Trophoblast cell (in vitro differentiated cells and primary cell): ENCODE measurements around the gene CIDEA.

Source experiments
- DNase-seq, 2 donors: peaks; one replicate each; pipeline ENCODE4 v3.0.0-alpha.2; 2016
- H2AFZ ChIP-seq: 2 replicates; pipeline ENCODE4 v1.6.1; 2013; ENCODE audit warnings: low read length, moderate library complexity, mild to moderate bottlenecking; ENCODE audit not compliant: insufficient read depth, poor library complexity
- H2AK5ac ChIP-seq: 2 replicates; pipeline ENCODE4 v1.6.1; 2013; ENCODE audit warnings: mild to moderate bottlenecking, low read length
- H2BK120ac ChIP-seq: 2 replicates; pipeline ENCODE4 v1.6.1; 2013; ENCODE audit warnings: low read length, mild to moderate bottlenecking, moderate library complexity; ENCODE audit not compliant: insufficient read depth, poor library complexity
- H2BK12ac ChIP-seq: 2 replicates; pipeline ENCODE4 v1.6.1; 2013; ENCODE audit warnings: mild to moderate bottlenecking, low read length, moderate library complexity
- H2BK5ac ChIP-seq: 2 replicates; pipeline ENCODE4 v1.6.1; 2013; ENCODE audit warnings: low read length, low read depth, moderate library complexity, mild to moderate bottlenecking; ENCODE audit not compliant: poor library complexity
- H3K14ac ChIP-seq: 2 replicates; pipeline ENCODE4 v1.6.1; 2013; ENCODE audit warnings: mild to moderate bottlenecking, low read length
- H3K18ac ChIP-seq: 2 replicates; pipeline ENCODE4 v1.6.1; 2013; ENCODE audit warnings: mild to moderate bottlenecking, low read length
- H3K23ac ChIP-seq: 2 replicates; pipeline ENCODE4 v1.6.1; 2013; ENCODE audit warnings: low read length
- H3K27ac ChIP-seq: 2 replicates; pipeline ENCODE4 v1.5.1; 2013; ENCODE audit warnings: low read depth, mild to moderate bottlenecking, inconsistent platforms, low read length, moderate library complexity
- H3K27me3 ChIP-seq: 2 replicates; pipeline ENCODE4 v1.6.1; 2013; ENCODE audit warnings: inconsistent platforms, mild to moderate bottlenecking, low read length, moderate library complexity; ENCODE audit not compliant: insufficient read depth
- H3K36me3 ChIP-seq, 2 experiments: 1 replicate in 1 of 2; 2 replicates in 1 of 2; pipeline ENCODE4 v1.6.1; 2013; ENCODE audit warnings: low read length in 2 of 2, mild to moderate bottlenecking in 2 of 2, moderate library complexity in 1 of 2; ENCODE audit not compliant: insufficient read depth in 2 of 2, control insufficient read depth in 1 of 2
- H3K4ac ChIP-seq: 2 replicates; pipeline ENCODE4 v1.6.1; 2013; ENCODE audit warnings: low read depth, mild to moderate bottlenecking, low read length, moderate library complexity
- H3K4me1 ChIP-seq, 2 experiments: 1 replicate in 1 of 2; 2 replicates in 1 of 2; pipeline ENCODE4 v1.6.1; 2013; ENCODE audit warnings: low read length in 2 of 2, mild to moderate bottlenecking in 2 of 2, moderate library complexity in 1 of 2; ENCODE audit not compliant: insufficient read depth in 2 of 2, control insufficient read depth in 1 of 2
- H3K4me2 ChIP-seq: 2 replicates; pipeline ENCODE4 v1.6.1; 2013; ENCODE audit warnings: inconsistent platforms, mild to moderate bottlenecking, low read length, moderate library complexity
- H3K4me3 ChIP-seq: 2 replicates; pipeline ENCODE4 v1.5.1; 2013; ENCODE audit warnings: mild to moderate bottlenecking, low read depth, low read length, inconsistent platforms
- H3K79me1 ChIP-seq: one replicate; pipeline ENCODE4 v1.6.1; 2013; ENCODE audit warnings: low read length
- H3K79me2 ChIP-seq: 2 replicates; pipeline ENCODE4 v1.6.1; 2013; ENCODE audit warnings: low read length, mild to moderate bottlenecking; ENCODE audit not compliant: control insufficient read depth, insufficient read depth, poor library complexity
- H3K9ac ChIP-seq: 2 replicates; pipeline ENCODE4 v1.6.1; 2013; ENCODE audit warnings: mild to moderate bottlenecking, low read length
- H3K9me3 ChIP-seq: 2 replicates; pipeline ENCODE4 v1.6.1; 2013; ENCODE audit warnings: low read depth, mild to moderate bottlenecking, control low read depth, inconsistent platforms, low read length; ENCODE audit not compliant: insufficient read depth
- H4K12ac ChIP-seq: 2 replicates; pipeline ENCODE4 v1.6.1; 2013; ENCODE audit warnings: low read depth, mild to moderate bottlenecking, low read length, moderate library complexity
- H4K8ac ChIP-seq: 2 replicates; pipeline ENCODE4 v1.6.1; 2013; ENCODE audit warnings: low read depth, mild to moderate bottlenecking, low read length, moderate library complexity
- H4K91ac ChIP-seq: one replicate; pipeline ENCODE4 v1.6.1; 2013; ENCODE audit warnings: low read depth, mild to moderate bottlenecking, low read length, moderate library complexity
- WGBS: extraction: QIAGEN DNeasy Blood & Tissue Kit; methylation state at CpG from one replicate; pipeline ENCODE4 v1.1.7; 2013; ENCODE audit warnings: missing lambda C conversion rate; ENCODE audit not compliant: insufficient read length, insufficient coverage; ENCODE audit errors: extremely low coverage; 5-methylcytosine and 5-hydroxymethylcytosine counted together

Gene CIDEA

DNA sequence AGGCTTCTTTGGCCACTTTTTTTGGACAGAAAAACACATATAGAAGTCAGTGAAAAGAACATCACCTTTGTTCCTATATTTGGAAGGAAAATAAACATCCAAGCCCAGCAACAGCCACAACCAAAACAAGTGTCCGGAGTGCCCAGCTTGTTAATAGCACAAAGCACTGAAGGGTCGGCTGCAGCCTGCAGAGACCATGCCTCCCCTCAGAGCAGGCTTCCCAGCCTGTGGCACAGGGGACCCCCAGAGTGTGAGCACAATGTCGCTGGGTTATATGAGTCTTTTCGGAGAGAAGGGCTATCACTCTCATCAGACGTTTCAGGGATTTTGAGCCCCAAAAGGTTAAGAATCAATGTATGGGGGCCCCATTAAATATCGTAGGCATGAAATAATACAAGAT lies 6.2 kb upstream of the CIDEA start:
- Histone ChIP-seq H4K12ac (no peak overlapping the region), H3K4me1 (no peaks in the 10 kb centered on the region), H3K9ac (no peak overlapping the region), H3K79me2 (no peaks in the 10 kb centered on the region), H3K14ac (no peak overlapping the region), H3K4ac (no peak overlapping the region), H3K23ac (no peak overlapping the region), H3K4me3 (no peak overlapping the region), H2BK12ac (no peak overlapping the region), H3K18ac (no peak overlapping the region), H4K91ac (no peak overlapping the region), H2AK5ac (no peak overlapping the region), H3K79me1 (no peaks in the 10 kb centered on the region), H3K27me3 (peaks cover 1% of the 10 kb centered on the region), H3K4me2 (no peak overlapping the region), H3K9me3 (peaks cover 5% of the 10 kb centered on the region), H2BK120ac (no peak overlapping the region), H3K36me3 (no peaks in the 10 kb centered on the region), H4K8ac (no peak overlapping the region), H2BK5ac (no peak overlapping the region), H3K27ac (no peak overlapping the region), H2AFZ (no peak overlapping the region)
- no peak for DNase-seq
- WGBS, result no CpG with 5 or more reads among the region's 6 CpGs

DNA sequence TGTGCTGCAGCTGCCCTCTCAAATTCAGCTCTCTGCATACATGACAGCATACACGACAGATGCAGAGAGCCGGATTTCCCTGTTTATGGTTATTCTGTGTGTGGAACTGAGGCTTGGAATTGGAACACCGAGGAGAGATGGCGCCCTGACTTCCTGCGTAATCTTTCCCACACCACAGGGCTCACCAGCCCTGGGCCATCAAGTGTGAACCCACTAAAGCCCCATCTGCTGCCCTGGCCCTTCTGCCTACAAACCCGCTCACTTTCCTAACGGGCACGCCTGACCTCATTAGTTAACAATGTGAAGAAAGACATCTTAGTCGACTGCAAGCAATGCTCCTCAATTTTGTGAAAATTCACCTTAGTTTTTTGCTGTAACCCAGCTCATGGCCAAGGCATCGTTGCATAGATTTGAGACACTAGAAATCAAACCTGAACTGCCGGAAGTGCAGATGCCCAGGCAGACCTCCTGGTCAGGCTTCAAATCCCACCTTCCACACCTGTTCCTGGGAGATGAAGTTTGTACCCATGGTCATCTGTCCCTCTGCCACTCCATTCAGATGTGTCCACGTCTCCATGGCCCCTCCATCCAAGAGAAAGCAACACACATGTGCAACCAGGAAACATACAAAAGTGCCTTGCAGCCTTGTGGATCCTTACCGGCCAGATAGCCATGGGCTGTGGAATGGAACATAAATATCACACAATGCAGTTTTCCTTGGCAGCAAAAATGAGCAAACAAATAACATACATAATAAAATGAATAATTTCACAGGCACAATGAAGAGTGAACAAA lies 5.0 kb upstream of the CIDEA start:
- Histone ChIP-seq H3K9ac (no peak overlapping the region), H3K4me2 (no peak overlapping the region), H2BK120ac (no peak overlapping the region), H2BK12ac (no peak overlapping the region), H4K12ac (no peak overlapping the region), H3K9me3 (peaks cover 4% of the 10 kb centered on the region), H2AFZ (no peak overlapping the region), H3K14ac (no peak overlapping the region), H2AK5ac (no peak overlapping the region), H3K27me3 (peaks cover 13% of the 10 kb centered on the region), H3K23ac (no peak overlapping the region), H3K18ac (no peak overlapping the region), H3K36me3 (no peaks in the 10 kb centered on the region), H3K79me2 (no peaks in the 10 kb centered on the region), H4K91ac (no peak overlapping the region), H4K8ac (no peak overlapping the region), H3K4ac (no peak overlapping the region), H3K4me1 (peaks cover 2 to 7% of the 10 kb centered on the region in 2 experiments), H2BK5ac (no peak overlapping the region), H3K79me1 (no peaks in the 10 kb centered on the region), H3K27ac (no peak overlapping the region), H3K4me3 (no peak overlapping the region)
- DNase-seq, result no peak
- no CpG with 5 or more reads among the region's 13 CpGs for WGBS

DNA sequence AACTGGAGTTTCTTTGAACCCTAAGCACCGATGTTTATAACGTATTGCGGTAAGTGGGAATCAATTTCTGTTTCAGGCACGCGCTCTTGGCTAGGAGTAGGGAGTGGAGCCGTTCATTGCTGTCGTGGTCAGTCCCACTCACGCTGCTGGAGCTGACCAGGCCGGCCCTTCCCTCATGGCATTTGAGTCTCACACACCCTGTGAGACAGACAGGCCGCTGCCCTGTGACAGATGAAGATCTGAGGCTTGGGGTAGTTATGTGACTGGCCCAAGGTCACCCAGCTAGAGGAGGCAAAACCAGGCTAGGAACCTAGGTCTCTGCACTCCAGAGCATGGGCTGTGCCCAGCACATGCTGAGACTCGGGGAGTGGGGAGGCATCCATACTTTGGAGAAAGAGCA lies 2.9 kb upstream of the CIDEA start:
- H3K79me2 ChIP-seq, result no peaks in the 10 kb centered on the region
- no CpG with 5 or more reads among the region's 11 CpGs for WGBS
- H3K4me2 ChIP-seq, result no peak overlapping the region
- no peaks in the 10 kb centered on the region for H3K36me3 ChIP-seq
- no peak for DNase-seq
- H3K9me3 ChIP-seq, result peaks cover 1% of the 10 kb centered on the region
- H3K23ac ChIP-seq, result no peak overlapping the region
- H2BK12ac ChIP-seq, result no peak overlapping the region
- H4K8ac ChIP-seq, result no peak overlapping the region
- no peak overlapping the region for H3K14ac ChIP-seq
- peaks cover 24% of the 10 kb centered on the region for H3K27me3 ChIP-seq
- no peak overlapping the region for H4K12ac ChIP-seq
- H2AK5ac ChIP-seq, result no peak overlapping the region
- H3K4ac ChIP-seq, result no peak overlapping the region
- no peak overlapping the region for H3K4me3 ChIP-seq
- no peak overlapping the region for H4K91ac ChIP-seq
- H3K4me1 ChIP-seq, result peaks cover 11 to 17% of the 10 kb centered on the region in 2 experiments
- no peak overlapping the region for H2BK5ac ChIP-seq
- no peak overlapping the region for H3K27ac ChIP-seq
- no peak overlapping the region for H2BK120ac ChIP-seq
- H2AFZ ChIP-seq, result no peak overlapping the region
- H3K79me1 ChIP-seq, result no peaks in the 10 kb centered on the region
- no peak overlapping the region for H3K18ac ChIP-seq
- no peak overlapping the region for H3K9ac ChIP-seq

DNA sequence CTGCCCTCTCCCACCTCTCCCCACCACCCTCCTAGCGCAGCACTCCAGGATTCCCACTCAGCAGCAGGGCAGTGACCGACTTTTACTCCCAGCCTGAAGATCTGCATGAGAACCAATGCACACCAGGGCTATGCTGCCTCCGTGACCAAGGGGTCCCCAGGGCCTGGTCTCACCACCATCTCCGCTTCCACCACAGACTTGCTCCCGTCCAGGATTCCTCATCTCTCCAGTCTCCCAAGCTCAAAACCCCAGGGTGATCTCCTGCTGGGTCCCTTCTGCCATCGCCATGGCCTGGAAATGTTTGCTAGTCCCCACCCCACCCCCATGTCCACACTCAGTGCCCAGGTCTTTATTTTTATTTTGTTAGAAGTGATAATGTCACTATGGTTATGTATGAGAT lies 2.1 kb upstream of the CIDEA start:
- Histone ChIP-seq H4K12ac (no peak overlapping the region), H2BK12ac (no peak overlapping the region), H2AK5ac (no peak overlapping the region), H3K9ac (no peak overlapping the region), H3K27me3 (peaks cover 24% of the 10 kb centered on the region), H3K18ac (no peak overlapping the region), H4K8ac (no peak overlapping the region), H3K4ac (no peak overlapping the region), H3K36me3 (no peaks in the 10 kb centered on the region), H3K23ac (no peak overlapping the region), H3K4me3 (no peak overlapping the region), H2BK120ac (no peak overlapping the region), H3K79me1 (no peaks in the 10 kb centered on the region), H2BK5ac (no peak overlapping the region), H3K4me1 (peaks cover 11 to 17% of the 10 kb centered on the region in 2 experiments), H3K14ac (no peak overlapping the region), H3K4me2 (no peak overlapping the region), H4K91ac (no peak overlapping the region), H3K9me3 (peaks cover 3% of the 10 kb centered on the region), H2AFZ (no peak overlapping the region), H3K79me2 (no peaks in the 10 kb centered on the region), H3K27ac (no peak overlapping the region)
- WGBS, result no CpG with 5 or more reads among the region's 6 CpGs
- DNase-seq, result no peak
